ENCODE results near the gene GRID1.

DNA sequence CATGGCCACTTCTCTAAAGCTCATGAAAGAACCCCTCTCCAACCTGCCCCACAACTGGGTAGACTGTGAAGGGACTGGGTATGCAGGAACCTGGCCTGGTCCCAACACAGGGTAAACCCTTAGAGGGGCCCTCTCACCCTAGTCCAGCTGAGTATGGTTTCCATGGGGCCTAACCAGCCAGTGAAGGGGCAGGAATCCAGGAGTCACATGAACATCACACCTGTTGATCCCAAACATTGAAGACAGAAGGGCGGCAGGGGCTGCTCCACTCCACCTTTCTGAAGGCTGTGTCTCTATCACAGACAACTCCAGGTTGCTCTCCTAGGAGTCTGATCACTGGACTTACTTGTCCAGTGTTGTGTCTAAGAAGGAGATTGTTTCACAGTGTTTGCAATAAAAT is 30.8 kb downstream of the GRID1 start:
- TF ChIP-seq, protein P1, sequence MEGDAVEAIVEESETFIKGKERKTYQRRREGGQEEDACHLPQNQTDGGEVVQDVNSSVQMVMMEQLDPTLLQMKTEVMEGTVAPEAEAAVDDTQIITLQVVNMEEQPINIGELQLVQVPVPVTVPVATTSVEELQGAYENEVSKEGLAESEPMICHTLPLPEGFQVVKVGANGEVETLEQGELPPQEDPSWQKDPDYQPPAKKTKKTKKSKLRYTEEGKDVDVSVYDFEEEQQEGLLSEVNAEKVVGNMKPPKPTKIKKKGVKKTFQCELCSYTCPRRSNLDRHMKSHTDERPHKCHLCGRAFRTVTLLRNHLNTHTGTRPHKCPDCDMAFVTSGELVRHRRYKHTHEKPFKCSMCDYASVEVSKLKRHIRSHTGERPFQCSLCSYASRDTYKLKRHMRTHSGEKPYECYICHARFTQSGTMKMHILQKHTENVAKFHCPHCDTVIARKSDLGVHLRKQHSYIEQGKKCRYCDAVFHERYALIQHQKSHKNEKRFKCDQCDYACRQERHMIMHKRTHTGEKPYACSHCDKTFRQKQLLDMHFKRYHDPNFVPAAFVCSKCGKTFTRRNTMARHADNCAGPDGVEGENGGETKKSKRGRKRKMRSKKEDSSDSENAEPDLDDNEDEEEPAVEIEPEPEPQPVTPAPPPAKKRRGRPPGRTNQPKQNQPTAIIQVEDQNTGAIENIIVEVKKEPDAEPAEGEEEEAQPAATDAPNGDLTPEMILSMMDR (conservative IDR thresholded peaks at IDR 0.05; ENCODE audit: low read depth, low read length) = no peak
- TF ChIP-seq EZH2phosphoT487 (IDR thresholded peaks at IDR 0.05; ENCODE audit: borderline replicate concordance, low read length) (no peak), EZH2 (IDR thresholded peaks at IDR 0.05; ENCODE audit: low read length, unreplicated experiment) (no peak)

All from PC-3 (cell line).